ENCODE data around the gene KIRREL2. TPM values are rescaled to one million over a fixed set of nuclear protein-coding genes. Genes with fewer than 3 reads are reported as not detected.

KIRREL2 gene
- total and polyA plus RNA-seq, 4 donors: not detected

DNA sequence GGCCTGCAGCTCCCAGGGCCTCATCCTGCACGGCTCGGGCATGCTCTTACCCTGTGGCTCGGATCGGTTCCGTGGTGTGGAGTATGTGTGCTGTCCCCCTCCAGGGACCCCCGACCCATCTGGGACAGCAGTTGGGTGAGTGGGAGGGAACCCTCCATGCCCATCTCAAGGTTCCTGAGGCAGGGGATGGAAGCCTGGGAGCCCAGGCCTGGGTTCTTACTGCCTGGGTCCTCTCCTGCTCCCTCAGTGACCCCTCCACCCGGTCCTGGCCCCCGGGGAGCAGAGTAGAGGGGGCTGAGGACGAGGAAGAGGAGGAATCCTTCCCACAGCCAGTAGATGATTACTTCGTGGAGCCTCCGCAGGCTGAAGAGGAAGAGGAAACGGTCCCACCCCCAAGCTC is 14.9 kb downstream of the KIRREL2 start:
- peaks cover 3 to 17% (median 10%) of the 10 kb centered on the region in 4 donors for H3K4me1 ChIP-seq (ENCODE audit: control insufficient read depth in 4 of 4, insufficient read depth in 4 of 4, low read length in 3 of 4)
- H3K4me3 ChIP-seq (ENCODE audit: low read depth in 1 of 3, low read length in 3 of 3): no peak overlapping the region
- H3K9ac ChIP-seq (ENCODE audit: low read depth in 1 of 2, low read length in 2 of 2): no peak overlapping the region
- TF ChIP-seq HNF4G (IDR thresholded peaks at IDR 0.05) (no peak), JUND (IDR thresholded peaks at IDR 0.05) (no peak), YY1 (IDR thresholded peaks at IDR 0.05) (no peak), SP1 (IDR thresholded peaks at IDR 0.05) (no peak), RXRA (IDR thresholded peaks at IDR 0.05) (no peak), RAD21 (IDR thresholded peaks at IDR 0.05) (no peak), TAF1 (conservative IDR thresholded peaks at IDR 0.05) (no peak), FOXA1 (IDR thresholded peaks at IDR 0.05) (no peak), ATF3 (IDR thresholded peaks at IDR 0.05) (no peak)
- TF ChIP-seq, protein P1, sequence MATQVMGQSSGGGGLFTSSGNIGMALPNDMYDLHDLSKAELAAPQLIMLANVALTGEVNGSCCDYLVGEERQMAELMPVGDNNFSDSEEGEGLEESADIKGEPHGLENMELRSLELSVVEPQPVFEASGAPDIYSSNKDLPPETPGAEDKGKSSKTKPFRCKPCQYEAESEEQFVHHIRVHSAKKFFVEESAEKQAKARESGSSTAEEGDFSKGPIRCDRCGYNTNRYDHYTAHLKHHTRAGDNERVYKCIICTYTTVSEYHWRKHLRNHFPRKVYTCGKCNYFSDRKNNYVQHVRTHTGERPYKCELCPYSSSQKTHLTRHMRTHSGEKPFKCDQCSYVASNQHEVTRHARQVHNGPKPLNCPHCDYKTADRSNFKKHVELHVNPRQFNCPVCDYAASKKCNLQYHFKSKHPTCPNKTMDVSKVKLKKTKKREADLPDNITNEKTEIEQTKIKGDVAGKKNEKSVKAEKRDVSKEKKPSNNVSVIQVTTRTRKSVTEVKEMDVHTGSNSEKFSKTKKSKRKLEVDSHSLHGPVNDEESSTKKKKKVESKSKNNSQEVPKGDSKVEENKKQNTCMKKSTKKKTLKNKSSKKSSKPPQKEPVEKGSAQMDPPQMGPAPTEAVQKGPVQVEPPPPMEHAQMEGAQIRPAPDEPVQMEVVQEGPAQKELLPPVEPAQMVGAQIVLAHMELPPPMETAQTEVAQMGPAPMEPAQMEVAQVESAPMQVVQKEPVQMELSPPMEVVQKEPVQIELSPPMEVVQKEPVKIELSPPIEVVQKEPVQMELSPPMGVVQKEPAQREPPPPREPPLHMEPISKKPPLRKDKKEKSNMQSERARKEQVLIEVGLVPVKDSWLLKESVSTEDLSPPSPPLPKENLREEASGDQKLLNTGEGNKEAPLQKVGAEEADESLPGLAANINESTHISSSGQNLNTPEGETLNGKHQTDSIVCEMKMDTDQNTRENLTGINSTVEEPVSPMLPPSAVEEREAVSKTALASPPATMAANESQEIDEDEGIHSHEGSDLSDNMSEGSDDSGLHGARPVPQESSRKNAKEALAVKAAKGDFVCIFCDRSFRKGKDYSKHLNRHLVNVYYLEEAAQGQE (IDR thresholded peaks at IDR 0.05): no peak
- TF ChIP-seq, protein P2, sequence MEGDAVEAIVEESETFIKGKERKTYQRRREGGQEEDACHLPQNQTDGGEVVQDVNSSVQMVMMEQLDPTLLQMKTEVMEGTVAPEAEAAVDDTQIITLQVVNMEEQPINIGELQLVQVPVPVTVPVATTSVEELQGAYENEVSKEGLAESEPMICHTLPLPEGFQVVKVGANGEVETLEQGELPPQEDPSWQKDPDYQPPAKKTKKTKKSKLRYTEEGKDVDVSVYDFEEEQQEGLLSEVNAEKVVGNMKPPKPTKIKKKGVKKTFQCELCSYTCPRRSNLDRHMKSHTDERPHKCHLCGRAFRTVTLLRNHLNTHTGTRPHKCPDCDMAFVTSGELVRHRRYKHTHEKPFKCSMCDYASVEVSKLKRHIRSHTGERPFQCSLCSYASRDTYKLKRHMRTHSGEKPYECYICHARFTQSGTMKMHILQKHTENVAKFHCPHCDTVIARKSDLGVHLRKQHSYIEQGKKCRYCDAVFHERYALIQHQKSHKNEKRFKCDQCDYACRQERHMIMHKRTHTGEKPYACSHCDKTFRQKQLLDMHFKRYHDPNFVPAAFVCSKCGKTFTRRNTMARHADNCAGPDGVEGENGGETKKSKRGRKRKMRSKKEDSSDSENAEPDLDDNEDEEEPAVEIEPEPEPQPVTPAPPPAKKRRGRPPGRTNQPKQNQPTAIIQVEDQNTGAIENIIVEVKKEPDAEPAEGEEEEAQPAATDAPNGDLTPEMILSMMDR (IDR thresholded peaks at IDR 0.05; ENCODE audit: low read depth, low read length, missing input control): no peak
- TF ChIP-seq, protein P3, sequence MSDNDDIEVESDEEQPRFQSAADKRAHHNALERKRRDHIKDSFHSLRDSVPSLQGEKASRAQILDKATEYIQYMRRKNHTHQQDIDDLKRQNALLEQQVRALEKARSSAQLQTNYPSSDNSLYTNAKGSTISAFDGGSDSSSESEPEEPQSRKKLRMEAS (IDR thresholded peaks at IDR 0.05): no peak
- no peaks in the 10 kb centered on the region for H3K36me3 ChIP-seq (ENCODE audit: control insufficient read depth in 4 of 4, insufficient read depth in 3 of 4, low read depth in 1 of 4, low read length in 3 of 4)
- 78% methylated on average over 12 of the region's 12 CpGs for WGBS
- H3K9me3 ChIP-seq (ENCODE audit: control insufficient read depth in 4 of 4, low read length in 3 of 4): no peaks in the 10 kb centered on the region
- H3K27me3 ChIP-seq (ENCODE audit: control insufficient read depth in 4 of 4, insufficient read depth in 4 of 4, low read length in 3 of 4): peaks cover 0 to 3% (median 2%) of the 10 kb centered on the region in 4 donors
- DNase-seq (ENCODE audit: low spot score): no peak
- no peak overlapping the region for H3K27ac ChIP-seq (ENCODE audit: low read depth in 1 of 2, low read length in 2 of 2)

DNA sequence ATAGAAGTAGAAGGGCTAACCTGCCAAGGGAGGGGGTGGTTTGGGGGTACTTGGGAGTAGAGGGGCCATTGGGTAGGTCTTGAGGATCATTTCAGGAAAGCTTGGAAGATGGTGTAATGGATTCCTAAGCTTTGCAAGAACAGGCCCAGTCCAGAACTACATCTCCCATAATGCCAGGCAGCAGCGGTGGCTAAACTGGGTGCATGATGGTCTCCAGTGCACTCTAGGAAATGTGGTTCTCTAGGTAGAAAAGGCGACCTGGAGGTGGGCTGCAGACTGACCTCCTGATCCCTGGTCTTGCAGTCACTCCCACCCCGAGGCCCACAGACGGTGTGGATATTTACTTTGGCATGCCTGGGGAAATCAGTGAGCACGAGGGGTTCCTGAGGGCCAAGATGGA is 15.5 kb downstream of the KIRREL2 start:
- peaks cover 3 to 17% (median 10%) of the 10 kb centered on the region in 4 donors for H3K4me1 ChIP-seq (ENCODE audit: control insufficient read depth in 4 of 4, insufficient read depth in 4 of 4, low read length in 3 of 4)
- WGBS: 69% methylated on average over 5 of the region's 5 CpGs
- no peak overlapping the region for H3K27ac ChIP-seq (ENCODE audit: low read depth in 1 of 2, low read length in 2 of 2)
- H3K4me3 ChIP-seq (ENCODE audit: low read depth in 1 of 3, low read length in 3 of 3): no peak overlapping the region
- H3K36me3 ChIP-seq (ENCODE audit: control insufficient read depth in 4 of 4, insufficient read depth in 3 of 4, low read depth in 1 of 4, low read length in 3 of 4): no peaks in the 10 kb centered on the region
- no peak overlapping the region for H3K9ac ChIP-seq (ENCODE audit: low read depth in 1 of 2, low read length in 2 of 2)
- peaks cover 0 to 3% (median 2%) of the 10 kb centered on the region in 4 donors for H3K27me3 ChIP-seq (ENCODE audit: control insufficient read depth in 4 of 4, insufficient read depth in 4 of 4, low read length in 3 of 4)
- TF ChIP-seq HNF4A (conservative IDR thresholded peaks at IDR 0.05) (no peak), RXRA (IDR thresholded peaks at IDR 0.05) (no peak), NR2F2 (IDR thresholded peaks at IDR 0.05) (no peak), RAD21 (IDR thresholded peaks at IDR 0.05) (no peak), GABPA (IDR thresholded peaks at IDR 0.05 in 1 of 2, conservative IDR thresholded peaks at IDR 0.05 in 1 of 2) (no peak), JUND (IDR thresholded peaks at IDR 0.05) (no peak), SP1 (IDR thresholded peaks at IDR 0.05) (no peak), YY1 (IDR thresholded peaks at IDR 0.05) (no peak), ZBTB33 (IDR thresholded peaks at IDR 0.05) (no peak), FOXA2 (IDR thresholded peaks at IDR 0.05) (no peak), ATF3 (IDR thresholded peaks at IDR 0.05) (no peak)
- TF ChIP-seq, protein P1 (IDR thresholded peaks at IDR 0.05): no peak
- no peak for DNase-seq (ENCODE audit: low spot score)
- no peaks in the 10 kb centered on the region for H3K9me3 ChIP-seq (ENCODE audit: control insufficient read depth in 4 of 4, low read length in 3 of 4)

All from liver (tissue), 9 donors.